Heart right ventricle (tissue), 16 donors: Measurements from ENCODE around the gene ATP11B. TPM values are rescaled to one million over a fixed set of nuclear protein-coding genes. Genes with fewer than 3 reads are reported as not detected.

Source experiments
- ATAC-seq, 8 donors: fragments of 200-7000 bp; cut with Tn5 transposase; one replicate each; pipeline ENCODE4 v1.9.1; 2020; ENCODE audit warnings: mild to moderate bottlenecking in 8 of 8, moderate library complexity in 8 of 8, moderate number of reproducible peaks in 1 of 8
- DNase-seq, 2 donors: peaks; one replicate each; pipeline ENCODE4 v3.0.0-alpha.2; 2020
- H3K27ac ChIP-seq, 10 donors: fragments of 200-600 bp; sonication (generic) in 2 of 10; one replicate each; pipeline versions ENCODE4 v1.5.0 to v1.8.0; 2020 to 2022; ENCODE audit warnings: mild to moderate bottlenecking in 3 of 10
- H3K27me3 ChIP-seq, 7 donors: fragments of 200-600 bp; one replicate each; pipeline ENCODE4 v1.8.0; 2021 to 2022; ENCODE audit warnings: mild to moderate bottlenecking in 2 of 7
- H3K36me3 ChIP-seq, 9 donors: fragments of 200-600 bp; sonication (generic) in 1 of 9; one replicate each; pipeline versions ENCODE4 v1.5.0 to v1.8.0; 2020 to 2022; ENCODE audit warnings: mild to moderate bottlenecking in 2 of 9
- H3K4me1 ChIP-seq, 9 donors: fragments of 200-600 bp; sonication (generic) in 1 of 9; one replicate each; pipeline versions ENCODE4 v1.5.0 to v1.8.0; 2020 to 2022; ENCODE audit warnings: mild to moderate bottlenecking in 4 of 9
- H3K4me3 ChIP-seq, 10 donors: fragments of 200-600 bp; sonication (generic) in 2 of 10; one replicate each; pipeline versions ENCODE4 v1.5.0 to v1.8.0; 2020 to 2022; ENCODE audit warnings: mild to moderate bottlenecking in 7 of 10, moderate library complexity in 2 of 10
- H3K9me3 ChIP-seq, 11 donors: fragments of 200-600 bp in 10 of 11; sonication (generic) in 2 of 11; one replicate each; pipeline versions ENCODE4 v1.5.0 to v1.8.0; 2013 to 2022; ENCODE audit warnings: mild to moderate bottlenecking in 2 of 11, control low read depth in 1 of 11, moderate library complexity in 1 of 11
- CTCF ChIP-seq, 9 donors: fragments of 200-600 bp; sonication (generic) in 2 of 9; IDR thresholded peaks; one replicate each; pipeline versions ENCODE4 v1.5.0 to v1.8.0; 2021 to 2022; ENCODE audit warnings: antibody characterized with exemption in 9 of 9, mild to moderate bottlenecking in 5 of 9, moderate library complexity in 1 of 9
- WGBS, 2 donors: extraction: QIAGEN DNeasy Blood & Tissue Kit; methylation state at CpG; one replicate each; pipeline ENCODE4 v1.1.7; 2013; ENCODE audit warnings: inconsistent platforms in 1 of 2; 5-methylcytosine and 5-hydroxymethylcytosine counted together
- intact Hi-C, 10 donors: fragments of 100-400 bp; cut with DNase I; formaldehyde crosslinking; loops; one replicate each; pipeline versions ENCODE4 v1.11.1 to v1.14.2; 2022
- polyA plus RNA-seq, 2 donors: library from polyadenylated mRNA; stranded (reverse); fragments of 200-250 nt; gene quantifications; one replicate each; pipeline ENCODE4 v1.2.3, GENCODE V29; 2013
- total RNA-seq, 10 donors: library from RNA; stranded (reverse); fragmentation: NEBNext Ultra II Directional in 3 of 10; extraction: Animal tissue kit (Norgen Biotek cat#: 25700) in 3 of 10; gene quantifications; one replicate each; pipeline versions ENCODE4 v1.2.1 to v1.2.4, GENCODE V29; 2021 to 2023
- donor health status: Arrhythmogenic right ventricular cardiomyopathy.
- donor health status: ischemic (EF 13 %, LVEDD 7.1; RV severe dilation, severe dysfunction).
- donor health status: healthy with polysubstance abuse.
- donor health status: DM: no; HTN: yes; CAD: no.
- donor health status: DM: no; HTN: no; CAD: no.
- donor health status: ischemic (EF 25% LVEDD 6.9; RV normal size, moderate dysfunction).
- donor health status: ischemic (EF 25% LVEDD 5.7; RV mildly dilated, moderate dysfunction).
- donor health status: healthy.
- donor health status: DM: yes; HTN: yes; CAD: no.
- donor health status: Ischemic cardiomyopathy.
- donor health status: ischemic (EF 35%, LVEDD 5.7; RV mildly dilated, moderate dysfunction).
- donor health status: nonischemic (EF 11% LVEDD 7.7; RV severe dilation, severe dysfunction).
- donor health status: DM: yes; HTN: yes; CAD: no.
- donor health status: PGD.
- donor health status: ischemic (EF 29% LVEDD 5.4; RV normal size, mild dysfunction).
- donor health status: nonischemic (EF 23%, LVEDD 6.1; RV moderate dilation, normal function).

The ATP11B gene
- total and polyA plus RNA-seq, 12 donors = 5.3 to 47.8 (median 36.8) TPM

- TF ChIP-seq CTCF (IDR thresholded peaks at IDR 0.05) = no peak
- no peaks in the 10 kb centered on the region for H3K27me3 ChIP-seq
- H3K9me3 ChIP-seq = no peaks in the 10 kb centered on the region
- DNase-seq = no peak
- no peak for ATAC-seq
- no peak overlapping the region for H3K27ac ChIP-seq
- intact Hi-C loops = no loop called here
- H3K36me3 ChIP-seq = peaks cover 0 to 92% (median 36%) of the 10 kb centered on the region in 9 donors
- H3K4me3 ChIP-seq = no peak overlapping the region
- no peaks in the 10 kb centered on the region for H3K4me1 ChIP-seq
Observed at GRCh38 chr3:182886497-182886896, 93.2 kb downstream of the ATP11B start.

DNA sequence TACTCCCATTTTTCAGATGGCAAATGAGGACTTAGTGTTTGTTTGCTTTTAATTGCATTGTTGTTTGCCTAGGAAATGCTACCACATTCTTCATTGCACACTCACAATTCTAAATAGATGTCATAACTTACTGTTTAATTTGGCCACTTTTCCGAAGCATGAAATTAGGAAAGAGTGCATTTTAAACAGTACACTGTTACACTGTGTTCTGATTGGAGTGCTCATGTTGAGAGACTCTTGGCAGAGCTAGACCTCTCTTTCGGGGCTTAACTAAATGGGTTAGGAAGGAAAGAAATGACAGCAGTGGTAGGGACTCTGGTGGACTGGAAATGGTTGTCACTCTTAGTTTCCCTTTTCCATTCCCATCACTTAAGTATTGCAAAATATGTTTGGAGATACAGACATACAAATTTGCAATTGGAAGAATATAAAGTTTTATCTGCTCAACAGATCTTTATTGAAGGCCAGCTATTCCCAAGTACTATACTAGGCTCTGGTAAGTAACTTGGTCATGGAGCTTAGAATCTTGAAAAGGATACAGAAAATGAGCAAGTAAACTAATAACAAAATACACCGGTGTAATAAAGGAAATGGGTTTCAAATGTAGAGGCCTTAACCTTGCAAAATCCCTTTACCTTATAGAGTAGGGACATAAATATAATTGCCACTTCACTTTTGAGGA, 96.8 kb downstream of the ATP11B start:
- intact Hi-C loops = no loop called here
- 81 to 94% methylated on average over 3 of the region's 3 CpGs for WGBS, 2 donors
- peaks cover 0 to 94% (median 26%) of the 10 kb centered on the region in 9 donors for H3K36me3 ChIP-seq

GRCh38 chr3:182891364-182891763, 98.1 kb downstream of the ATP11B start:
- no peak for DNase-seq
- intact Hi-C loops = no loop called here
- Histone ChIP-seq H3K4me1 (peaks cover 0 to 10% (median 0%) of the 10 kb centered on the region in 9 donors), H3K36me3 (peaks cover 0 to 91% (median 19%) of the 10 kb centered on the region in 9 donors), H3K27ac (no peak overlapping the region), H3K9me3 (no peaks in the 10 kb centered on the region), H3K27me3 (no peaks in the 10 kb centered on the region), H3K4me3 (no peak overlapping the region)
- no peak for ATAC-seq
- TF ChIP-seq CTCF (IDR thresholded peaks at IDR 0.05) = no peak
- WGBS, 2 donors = 98 to 100% methylated on average over 1 of the region's 1 CpG

More for the DNA sequence above, 96.8 kb downstream of the ATP11B start:
- DNase-seq (no peak), ATAC-seq (no peak)
- no peaks in the 10 kb centered on the region for H3K4me1 ChIP-seq
- TF ChIP-seq CTCF (IDR thresholded peaks at IDR 0.05) = no peak
- no peak overlapping the region for H3K27ac ChIP-seq
- no peaks in the 10 kb centered on the region for H3K9me3 ChIP-seq
- H3K4me3 ChIP-seq = no peak overlapping the region
- H3K27me3 ChIP-seq = no peaks in the 10 kb centered on the region

DNA sequence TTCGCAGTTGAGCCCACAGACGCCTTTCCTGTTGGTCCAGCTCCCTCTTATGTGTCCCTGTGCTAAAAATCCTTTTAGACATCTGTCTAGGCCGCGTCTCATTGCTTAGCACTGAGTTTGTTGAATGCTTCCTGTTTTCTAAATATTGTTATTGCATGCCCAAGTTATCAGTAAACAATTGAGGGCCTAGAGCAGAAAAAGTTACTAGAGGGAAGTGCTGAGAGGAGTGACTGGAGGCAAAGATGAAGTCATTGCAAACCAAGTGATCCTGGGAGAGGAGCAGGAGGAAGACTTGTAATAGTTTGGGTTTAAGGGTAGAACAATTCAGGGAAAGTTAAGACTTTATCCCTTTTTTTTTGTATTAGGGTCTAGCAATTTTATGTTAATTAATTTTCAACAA, 98.9 kb downstream of the ATP11B start:
- ATAC-seq (no peak), DNase-seq (no peak)
- 95 to 96% methylated on average over 4 of the region's 4 CpGs for WGBS, 2 donors
- intact Hi-C loops = no loop called here
- Histone ChIP-seq H3K36me3 (peaks cover 0 to 91% (median 21%) of the 10 kb centered on the region in 9 donors), H3K27ac (no peak overlapping the region), H3K4me1 (peaks cover 0 to 12% (median 0%) of the 10 kb centered on the region in 9 donors), H3K4me3 (no peak overlapping the region), H3K9me3 (no peaks in the 10 kb centered on the region), H3K27me3 (no peaks in the 10 kb centered on the region)
- no peak for TF ChIP-seq CTCF (IDR thresholded peaks at IDR 0.05)
